Tibial artery (tissue), 4 donors: ENCODE results near the gene BECN2.

ENCODE experiments used
- DNase-seq, 2 donors: peaks; one replicate each; pipeline ENCODE4 v3.0.0-alpha.2; 2019
- H3K27ac ChIP-seq, 2 donors: fragments of 200-600 bp; sonication (generic) in 1 of 2; 1 replicate in 1 of 2; 2 replicates in 1 of 2; pipeline ENCODE4 v1.5.1; 2018 to 2019; ENCODE audit warnings: mild to moderate bottlenecking in 1 of 2
- H3K27me3 ChIP-seq, 2 donors: fragments of 200-600 bp; sonication (generic) in 1 of 2; one replicate each; pipeline versions ENCODE4 v1.5.1 to v1.6.0; 2016 to 2019
- H3K36me3 ChIP-seq, 3 donors: fragments of 200-600 bp; sonication (generic) in 2 of 3; one replicate each; pipeline ENCODE4 v1.5.1; 2016 to 2019; ENCODE audit warnings: mild to moderate bottlenecking in 2 of 3
- H3K4me1 ChIP-seq, 4 donors: fragments of 200-600 bp; sonication (generic) in 2 of 4; 1 replicate in 3 of 4; 2 replicates in 1 of 4; pipeline ENCODE4 v1.5.1; 2016 to 2019
- H3K4me3 ChIP-seq, 2 donors: fragments of 200-600 bp; sonication (generic) in 1 of 2; 1 replicate in 1 of 2; 2 replicates in 1 of 2; pipeline ENCODE4 v1.5.1; 2018 to 2019; ENCODE audit warnings: mild to moderate bottlenecking in 2 of 2
- H3K9me3 ChIP-seq, 3 donors: fragments of 200-600 bp; sonication (generic) in 1 of 3; one replicate each; pipeline ENCODE4 v1.5.1; 2016 to 2019
- intact Hi-C: fragments of 100-400 bp; cut with DNase I; formaldehyde crosslinking; loops from one replicate; pipeline ENCODE4 v1.15.0; 2023; ENCODE audit warnings: low total_unique reads
- TF ChIP-seq, protein P1 (sequence below), 2 experiments: fragments of 200-600 bp in 1 of 2; fragments of 450-650 bp in 1 of 2; IDR thresholded peaks; one replicate each; pipeline ENCODE4 v1.5.1; 2017 to 2019; ENCODE audit warnings: antibody characterized with exemption in 2 of 2, mild to moderate bottlenecking in 1 of 2, moderate library complexity in 1 of 2

Gene BECN2

DNA sequence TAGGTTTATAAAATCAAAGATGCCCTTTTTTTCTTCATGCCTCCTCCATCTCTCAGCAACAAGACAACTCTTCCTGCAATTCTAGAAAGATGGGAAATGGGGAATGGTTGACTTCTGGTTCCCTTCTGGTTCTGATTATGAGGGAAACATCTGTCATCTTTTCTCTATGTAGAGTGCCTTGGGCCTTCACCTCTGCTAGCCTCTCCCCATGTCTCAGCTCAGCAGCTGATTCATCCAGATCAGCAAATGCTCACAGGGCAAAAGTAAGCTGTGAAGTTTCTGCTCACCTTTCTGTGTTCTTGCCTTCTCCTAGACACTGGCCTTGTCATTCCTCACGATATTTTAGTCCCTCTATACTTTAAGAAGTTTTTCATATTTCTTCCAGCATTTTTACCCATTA lies 17.8 kb upstream of the BECN2 start:
- no peak overlapping the region for H3K4me3 ChIP-seq
- TF ChIP-seq, protein P1, sequence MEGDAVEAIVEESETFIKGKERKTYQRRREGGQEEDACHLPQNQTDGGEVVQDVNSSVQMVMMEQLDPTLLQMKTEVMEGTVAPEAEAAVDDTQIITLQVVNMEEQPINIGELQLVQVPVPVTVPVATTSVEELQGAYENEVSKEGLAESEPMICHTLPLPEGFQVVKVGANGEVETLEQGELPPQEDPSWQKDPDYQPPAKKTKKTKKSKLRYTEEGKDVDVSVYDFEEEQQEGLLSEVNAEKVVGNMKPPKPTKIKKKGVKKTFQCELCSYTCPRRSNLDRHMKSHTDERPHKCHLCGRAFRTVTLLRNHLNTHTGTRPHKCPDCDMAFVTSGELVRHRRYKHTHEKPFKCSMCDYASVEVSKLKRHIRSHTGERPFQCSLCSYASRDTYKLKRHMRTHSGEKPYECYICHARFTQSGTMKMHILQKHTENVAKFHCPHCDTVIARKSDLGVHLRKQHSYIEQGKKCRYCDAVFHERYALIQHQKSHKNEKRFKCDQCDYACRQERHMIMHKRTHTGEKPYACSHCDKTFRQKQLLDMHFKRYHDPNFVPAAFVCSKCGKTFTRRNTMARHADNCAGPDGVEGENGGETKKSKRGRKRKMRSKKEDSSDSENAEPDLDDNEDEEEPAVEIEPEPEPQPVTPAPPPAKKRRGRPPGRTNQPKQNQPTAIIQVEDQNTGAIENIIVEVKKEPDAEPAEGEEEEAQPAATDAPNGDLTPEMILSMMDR (IDR thresholded peaks at IDR 0.05): no peak
- H3K36me3 ChIP-seq: no peaks in the 10 kb centered on the region
- H3K4me1 ChIP-seq: no peaks in the 10 kb centered on the region
- intact Hi-C loops: no loop called here
- DNase-seq: no peak
- H3K9me3 ChIP-seq: peaks cover 0 to 4% (median 0%) of the 10 kb centered on the region in 3 donors
- H3K27me3 ChIP-seq: no peaks in the 10 kb centered on the region
- H3K27ac ChIP-seq: no peak overlapping the region

DNA sequence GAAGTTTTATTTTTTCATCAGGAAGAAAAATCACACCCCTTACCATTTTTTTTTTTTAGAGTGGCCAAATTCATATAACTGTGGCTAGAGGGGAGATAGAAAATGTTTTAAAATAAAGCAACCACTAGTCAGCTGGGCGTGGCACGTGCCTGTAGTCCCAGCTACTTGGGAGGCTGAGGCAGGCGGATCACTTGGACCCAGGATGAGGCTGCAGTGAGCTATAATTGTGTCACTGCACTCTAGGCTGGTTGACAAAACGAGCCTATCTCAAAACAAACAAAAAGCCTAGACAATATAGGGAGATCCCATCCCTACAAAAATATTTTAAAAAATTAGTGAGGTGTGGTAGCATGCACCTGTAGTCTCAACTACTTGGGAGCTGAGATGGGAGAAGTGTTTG lies 14.8 kb upstream of the BECN2 start:
- no peak for DNase-seq
- intact Hi-C loops: no loop called here
- H3K4me3 ChIP-seq: no peak overlapping the region
- no peaks in the 10 kb centered on the region for H3K4me1 ChIP-seq
- no peak overlapping the region for H3K27ac ChIP-seq
- peaks cover 0 to 4% (median 0%) of the 10 kb centered on the region in 3 donors for H3K9me3 ChIP-seq
- TF ChIP-seq, protein P1 (IDR thresholded peaks at IDR 0.05): no peak
- no peaks in the 10 kb centered on the region for H3K27me3 ChIP-seq
- no peaks in the 10 kb centered on the region for H3K36me3 ChIP-seq

DNA sequence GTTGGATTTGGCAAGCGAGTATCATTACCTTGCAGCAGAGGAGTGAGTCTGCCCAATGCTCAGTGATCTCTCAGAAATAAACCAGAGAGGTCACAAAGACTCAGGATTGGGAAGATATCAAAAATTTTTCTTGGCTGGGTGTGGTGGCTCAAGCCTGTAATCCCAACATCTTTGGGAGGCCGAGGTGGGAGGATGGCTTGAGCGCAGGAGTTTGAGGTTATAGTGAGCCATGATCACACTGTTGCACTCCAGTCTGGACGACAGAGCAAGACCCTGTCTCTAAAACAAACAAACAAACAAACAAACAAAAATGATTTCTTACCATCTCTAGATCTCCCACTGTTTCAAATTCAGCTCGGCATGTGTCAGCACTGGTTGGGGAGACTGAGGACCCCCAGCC lies 13.3 kb upstream of the BECN2 start:
- Histone ChIP-seq H3K9me3 (no peaks in the 10 kb centered on the region), H3K27me3 (no peaks in the 10 kb centered on the region), H3K27ac (no peak overlapping the region), H3K4me1 (no peaks in the 10 kb centered on the region), H3K36me3 (no peaks in the 10 kb centered on the region), H3K4me3 (no peak overlapping the region)
- DNase-seq: no peak
- TF ChIP-seq, protein P1 (IDR thresholded peaks at IDR 0.05): no peak
- intact Hi-C loops: no loop called here

DNA sequence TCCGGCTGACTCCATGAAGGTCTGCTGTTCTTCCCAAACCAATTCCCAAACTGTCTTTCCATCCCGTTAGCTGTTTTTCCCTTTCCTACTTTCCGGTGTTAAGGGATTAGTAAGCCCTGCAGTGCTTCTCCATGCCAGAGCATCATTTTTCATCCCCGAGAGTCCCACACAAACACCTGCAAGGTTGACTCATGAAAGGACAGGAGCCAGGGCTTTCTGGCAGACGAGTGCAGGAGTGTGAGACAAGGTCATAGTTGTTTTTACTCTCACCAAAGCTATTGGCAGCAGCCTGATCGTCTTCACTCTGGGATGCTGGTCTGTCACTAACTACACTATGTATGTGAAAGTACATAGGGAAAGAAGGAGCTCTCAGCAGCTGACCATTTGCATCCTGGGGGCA lies 10.2 kb upstream of the BECN2 start:
- no peaks in the 10 kb centered on the region for H3K4me1 ChIP-seq
- TF ChIP-seq, protein P1 (IDR thresholded peaks at IDR 0.05): no peak
- no peak overlapping the region for H3K27ac ChIP-seq
- H3K4me3 ChIP-seq: no peak overlapping the region
- no peaks in the 10 kb centered on the region for H3K36me3 ChIP-seq
- DNase-seq: no peak
- H3K27me3 ChIP-seq: no peaks in the 10 kb centered on the region
- intact Hi-C loops: no loop called here
- H3K9me3 ChIP-seq: no peaks in the 10 kb centered on the region

DNA sequence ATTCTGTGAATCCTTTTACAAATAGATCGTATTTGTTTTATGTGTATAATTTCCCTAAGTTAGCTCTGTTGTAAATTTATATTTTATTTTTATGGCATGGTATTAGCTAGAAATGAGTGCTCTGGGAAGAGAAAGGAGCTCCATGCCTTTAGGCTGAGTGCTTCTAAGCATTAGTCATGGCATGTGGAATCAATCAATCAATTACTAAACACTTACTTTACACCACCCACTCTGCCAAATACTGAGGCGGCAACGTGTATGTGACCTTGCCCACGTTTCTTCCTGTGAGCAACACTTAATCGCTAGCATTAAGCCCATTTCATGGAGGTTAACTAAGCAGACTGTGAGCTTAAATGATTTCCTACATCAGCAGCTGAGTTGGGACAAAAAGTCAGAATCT lies 7.2 kb upstream of the BECN2 start:
- Histone ChIP-seq H3K36me3 (no peaks in the 10 kb centered on the region), H3K4me1 (no peaks in the 10 kb centered on the region), H3K27me3 (no peaks in the 10 kb centered on the region), H3K4me3 (no peak overlapping the region), H3K27ac (no peak overlapping the region), H3K9me3 (no peaks in the 10 kb centered on the region)
- TF ChIP-seq, protein P1 (IDR thresholded peaks at IDR 0.05): no peak
- intact Hi-C loops: no loop called here
- no peak for DNase-seq

DNA sequence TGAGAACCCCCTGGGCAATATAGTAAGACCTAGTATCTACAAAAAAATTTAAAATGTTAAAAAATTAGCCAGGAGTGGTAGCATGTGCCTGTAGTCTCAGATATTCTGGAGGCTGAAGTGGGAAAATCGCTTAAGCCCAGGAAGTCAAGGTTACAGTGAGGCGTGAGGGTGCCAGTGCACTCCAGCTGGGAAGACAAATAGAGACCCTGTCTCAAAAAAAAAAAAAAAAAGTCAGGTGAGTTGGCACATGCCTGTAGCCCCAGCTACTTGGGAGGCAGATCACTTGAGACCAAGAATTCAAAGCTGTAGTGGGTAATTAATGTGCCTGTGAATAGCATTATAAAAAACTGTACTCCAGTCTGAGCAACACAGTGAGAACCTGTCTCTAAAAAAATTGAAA lies 4.6 kb downstream of the BECN2 start:
- Histone ChIP-seq H3K36me3 (no peaks in the 10 kb centered on the region), H3K9me3 (no peaks in the 10 kb centered on the region), H3K27ac (no peak overlapping the region), H3K27me3 (no peaks in the 10 kb centered on the region), H3K4me1 (no peaks in the 10 kb centered on the region), H3K4me3 (no peak overlapping the region)
- no peak for DNase-seq
- TF ChIP-seq, protein P1 (IDR thresholded peaks at IDR 0.05): no peak
- intact Hi-C loops: no loop called here
